Measurements from ENCODE around the gene TMEM140.

DNA sequence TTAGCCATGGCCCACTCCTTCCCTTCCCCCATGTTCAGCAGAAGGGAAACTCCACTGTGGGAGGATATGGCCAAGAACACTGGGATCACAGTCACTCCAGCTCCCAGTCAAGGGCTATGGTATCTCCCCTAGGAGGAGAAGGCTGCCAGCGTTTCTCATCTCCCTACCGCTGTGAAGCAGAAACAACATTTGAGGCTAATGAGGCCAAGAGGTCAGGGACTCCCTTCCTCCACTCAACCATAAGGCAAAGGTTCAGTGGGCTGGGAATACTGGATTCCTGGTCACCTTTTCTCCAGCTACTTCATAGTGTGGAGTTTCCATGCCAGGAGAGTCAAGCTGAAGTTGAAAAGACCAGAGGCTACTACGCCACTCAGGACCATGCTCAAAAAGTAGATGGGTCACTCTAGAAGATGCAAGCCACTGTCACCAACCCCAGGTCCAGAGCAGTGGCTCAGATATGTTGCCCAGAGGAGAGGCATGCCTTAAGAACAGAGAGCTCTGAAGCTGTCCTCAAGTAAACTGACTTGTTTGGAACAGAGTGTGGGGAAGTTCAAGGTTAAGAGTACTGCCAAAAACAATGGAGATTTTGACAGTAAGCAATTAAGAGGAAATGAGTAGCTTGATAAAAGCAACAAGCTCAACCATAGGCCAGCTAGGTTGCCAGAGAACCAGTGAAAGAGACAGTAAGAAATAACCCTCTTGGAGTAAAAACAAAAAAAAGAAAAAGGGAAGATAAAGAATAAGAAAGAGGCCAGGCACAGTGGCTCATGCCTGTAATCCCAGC lies 3.8 kb upstream of the TMEM140 start:
- TF ChIP-seq, protein P1, sequence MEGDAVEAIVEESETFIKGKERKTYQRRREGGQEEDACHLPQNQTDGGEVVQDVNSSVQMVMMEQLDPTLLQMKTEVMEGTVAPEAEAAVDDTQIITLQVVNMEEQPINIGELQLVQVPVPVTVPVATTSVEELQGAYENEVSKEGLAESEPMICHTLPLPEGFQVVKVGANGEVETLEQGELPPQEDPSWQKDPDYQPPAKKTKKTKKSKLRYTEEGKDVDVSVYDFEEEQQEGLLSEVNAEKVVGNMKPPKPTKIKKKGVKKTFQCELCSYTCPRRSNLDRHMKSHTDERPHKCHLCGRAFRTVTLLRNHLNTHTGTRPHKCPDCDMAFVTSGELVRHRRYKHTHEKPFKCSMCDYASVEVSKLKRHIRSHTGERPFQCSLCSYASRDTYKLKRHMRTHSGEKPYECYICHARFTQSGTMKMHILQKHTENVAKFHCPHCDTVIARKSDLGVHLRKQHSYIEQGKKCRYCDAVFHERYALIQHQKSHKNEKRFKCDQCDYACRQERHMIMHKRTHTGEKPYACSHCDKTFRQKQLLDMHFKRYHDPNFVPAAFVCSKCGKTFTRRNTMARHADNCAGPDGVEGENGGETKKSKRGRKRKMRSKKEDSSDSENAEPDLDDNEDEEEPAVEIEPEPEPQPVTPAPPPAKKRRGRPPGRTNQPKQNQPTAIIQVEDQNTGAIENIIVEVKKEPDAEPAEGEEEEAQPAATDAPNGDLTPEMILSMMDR (IDR thresholded peaks at IDR 0.05; ENCODE audit: low read length), result no peak
- no peak for TF ChIP-seq EZH2phosphoT487 (IDR thresholded peaks at IDR 0.05; ENCODE audit: low read length)

Data from MM.1S (cell line).